ENCODE results near the gene KCND3.

KCND3 gene

DNA sequence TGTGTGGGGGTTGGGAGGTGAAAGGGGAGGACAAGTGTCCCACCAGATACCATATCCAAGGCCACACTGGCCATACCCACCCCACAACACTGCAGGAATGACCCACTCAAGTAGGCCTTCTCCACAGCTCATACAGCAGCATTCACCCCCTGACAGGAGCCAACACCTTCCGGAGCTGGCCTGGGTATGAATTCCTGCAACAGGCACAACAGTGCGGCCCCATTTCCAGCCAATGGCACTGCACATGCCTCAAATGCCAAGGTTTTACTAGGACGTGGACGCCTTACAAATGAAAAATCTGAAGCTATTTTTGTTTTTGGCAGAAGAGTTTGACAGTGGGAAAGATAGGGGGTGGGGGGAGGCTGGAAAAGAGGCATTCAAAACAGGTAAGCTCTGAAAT lies 2.0 kb downstream of the KCND3 start:
- Histone ChIP-seq H3K9me3 (ENCODE audit: insufficient read depth, low read depth, low read length) (no peaks in the 10 kb centered on the region), H3K36me3 (ENCODE audit: insufficient read depth, low read depth, low read length) (no peaks in the 10 kb centered on the region), H3K27ac (ENCODE audit: low read length) (no peak overlapping the region), H3K4me3 (ENCODE audit: low read length) (no peak overlapping the region), H3K27me3 (ENCODE audit: insufficient read depth, low read length) (peaks cover 90% of the 10 kb centered on the region), H3K9ac (ENCODE audit: low read depth, low read length) (no peak overlapping the region), H3K4me1 (ENCODE audit: insufficient read depth, low read length) (peaks cover 9% of the 10 kb centered on the region; the same call in 1 of the 2 replicates)

DNA sequence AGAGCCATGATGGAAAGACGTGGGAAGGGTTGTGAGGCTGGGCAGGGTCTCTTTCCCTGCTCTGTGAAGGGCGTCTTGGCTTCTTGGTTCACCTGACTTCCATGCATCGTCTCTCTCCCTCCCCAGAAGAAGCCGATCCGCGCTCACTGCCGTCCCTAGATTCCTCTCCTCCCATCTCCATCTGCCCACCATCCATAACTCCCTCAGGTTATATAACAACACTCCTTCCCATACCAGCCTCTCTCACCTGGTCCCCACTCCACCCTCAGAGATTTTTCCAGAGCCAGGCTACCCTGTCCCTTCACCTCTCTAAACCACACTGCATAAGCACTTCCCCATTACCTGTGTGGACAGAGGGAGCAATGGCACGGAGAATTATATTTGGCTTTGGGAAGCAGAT lies 6.0 kb downstream of the KCND3 start:
- Histone ChIP-seq H3K9me3 (ENCODE audit: insufficient read depth, low read depth, low read length) (no peaks in the 10 kb centered on the region), H3K27me3 (ENCODE audit: insufficient read depth, low read length) (peaks cover 58% of the 10 kb centered on the region), H3K9ac (ENCODE audit: low read depth, low read length) (no peak overlapping the region), H3K27ac (ENCODE audit: low read length) (no peak overlapping the region), H3K36me3 (ENCODE audit: insufficient read depth, low read depth, low read length) (no peaks in the 10 kb centered on the region), H3K4me1 (ENCODE audit: insufficient read depth, low read length) (peaks cover 7% of the 10 kb centered on the region; the same call in 1 of the 2 replicates), H3K4me3 (ENCODE audit: low read length) (no peak overlapping the region)

DNA sequence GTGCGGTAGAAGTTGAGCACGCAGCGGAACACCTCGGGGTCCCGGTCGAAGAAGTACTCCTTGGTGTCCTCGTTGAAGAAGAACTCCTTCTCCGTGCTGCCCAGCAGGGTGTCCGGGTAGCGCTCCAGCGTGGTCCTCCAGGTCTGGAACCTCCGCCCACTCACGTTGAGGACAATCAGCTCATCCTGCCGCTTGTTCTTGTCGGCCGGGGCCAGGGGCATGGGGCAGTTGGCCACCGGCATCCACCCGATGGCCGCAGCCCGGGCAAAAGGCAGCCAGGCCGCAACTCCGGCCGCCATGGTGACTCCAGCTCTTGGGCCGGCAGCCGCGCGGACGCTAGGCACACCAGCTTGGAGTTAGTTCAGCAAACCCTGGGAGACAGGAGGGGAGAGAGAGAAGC lies 7.0 kb downstream of the KCND3 start:
- Histone ChIP-seq H3K9me3 (ENCODE audit: insufficient read depth, low read depth, low read length) (no peaks in the 10 kb centered on the region), H3K4me3 (ENCODE audit: low read length) (no peak overlapping the region), H3K36me3 (ENCODE audit: insufficient read depth, low read depth, low read length) (no peaks in the 10 kb centered on the region), H3K27me3 (ENCODE audit: insufficient read depth, low read length) (peaks cover 47% of the 10 kb centered on the region), H3K27ac (ENCODE audit: low read length) (no peak overlapping the region), H3K4me1 (ENCODE audit: insufficient read depth, low read length) (no peaks in the 10 kb centered on the region), H3K9ac (ENCODE audit: low read depth, low read length) (no peak overlapping the region)

DNA sequence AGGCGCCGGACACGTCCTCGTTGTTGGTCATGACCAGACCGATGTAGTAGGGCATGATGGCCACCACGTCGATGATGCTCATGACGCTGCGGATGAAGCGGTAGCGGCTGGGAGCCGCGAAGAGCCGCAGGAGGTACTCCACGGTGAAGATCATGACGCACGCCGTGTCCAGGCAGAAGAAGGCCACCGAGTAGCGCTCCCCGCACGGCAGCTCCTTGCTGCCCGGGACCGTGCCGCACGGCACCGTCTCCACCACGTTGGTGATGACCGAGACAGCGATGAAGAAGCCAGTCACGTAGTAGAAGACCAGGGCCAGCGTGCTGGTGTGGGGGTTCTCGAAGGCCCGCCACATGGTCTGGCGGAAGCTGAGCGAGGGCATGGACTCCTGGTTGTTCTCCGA lies 7.6 kb downstream of the KCND3 start:
- no peaks in the 10 kb centered on the region for H3K4me1 ChIP-seq (ENCODE audit: insufficient read depth, low read length)
- H3K4me3 ChIP-seq (ENCODE audit: low read length) = no peak overlapping the region
- H3K36me3 ChIP-seq (ENCODE audit: insufficient read depth, low read depth, low read length) = no peaks in the 10 kb centered on the region
- H3K9me3 ChIP-seq (ENCODE audit: insufficient read depth, low read depth, low read length) = no peaks in the 10 kb centered on the region
- H3K9ac ChIP-seq (ENCODE audit: low read depth, low read length) = no peak overlapping the region
- peaks cover 42% of the 10 kb centered on the region for H3K27me3 ChIP-seq (ENCODE audit: insufficient read depth, low read length)
- no peak overlapping the region for H3K27ac ChIP-seq (ENCODE audit: low read length)

DNA sequence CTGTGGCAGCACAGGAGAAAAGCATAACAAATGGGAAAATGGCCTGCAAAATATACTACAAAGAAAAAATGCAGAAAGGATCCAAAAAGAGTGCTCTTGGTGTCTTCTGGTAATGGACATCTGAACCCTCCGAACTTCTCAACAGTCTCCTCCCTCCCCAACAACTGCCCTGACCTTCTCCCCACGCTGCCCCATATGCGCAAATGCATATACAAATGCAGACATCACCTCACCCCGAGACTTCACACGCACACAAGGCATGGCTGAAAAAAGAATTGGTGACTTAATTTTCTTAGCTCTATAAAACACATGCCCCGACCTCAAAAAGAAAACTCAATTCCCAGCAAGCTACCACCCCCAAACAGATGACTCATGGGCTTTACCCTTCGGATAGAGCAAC lies 8.4 kb downstream of the KCND3 start:
- Histone ChIP-seq H3K27me3 (ENCODE audit: insufficient read depth, low read length) (peaks cover 39% of the 10 kb centered on the region), H3K9me3 (ENCODE audit: insufficient read depth, low read depth, low read length) (no peaks in the 10 kb centered on the region), H3K4me3 (ENCODE audit: low read length) (no peak overlapping the region), H3K4me1 (ENCODE audit: insufficient read depth, low read length) (no peaks in the 10 kb centered on the region), H3K36me3 (ENCODE audit: insufficient read depth, low read depth, low read length) (no peaks in the 10 kb centered on the region), H3K9ac (ENCODE audit: low read depth, low read length) (no peak overlapping the region), H3K27ac (ENCODE audit: low read length) (no peak overlapping the region)

DNA sequence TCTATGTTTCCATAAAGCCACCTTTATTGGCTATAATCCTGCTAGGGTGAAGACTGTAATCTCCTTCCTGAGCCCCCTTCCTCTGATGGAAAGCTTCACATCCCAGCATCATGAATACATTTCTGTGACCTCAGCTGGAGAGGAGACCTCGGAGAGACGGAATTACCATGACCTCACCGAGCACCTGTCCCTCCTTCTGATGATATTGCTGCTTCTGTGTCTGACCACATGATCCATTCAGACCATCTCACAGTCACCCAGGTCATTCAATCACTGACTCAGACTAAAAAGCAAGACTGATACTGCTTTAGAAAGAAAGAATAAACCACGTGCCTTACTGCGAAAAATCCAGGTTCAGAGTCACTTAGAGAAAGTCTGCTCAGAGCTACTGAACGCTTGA lies 8.8 kb downstream of the KCND3 start:
- Histone ChIP-seq H3K9me3 (ENCODE audit: insufficient read depth, low read depth, low read length) (no peaks in the 10 kb centered on the region), H3K27me3 (ENCODE audit: insufficient read depth, low read length) (peaks cover 35% of the 10 kb centered on the region), H3K27ac (ENCODE audit: low read length) (no peak overlapping the region), H3K4me3 (ENCODE audit: low read length) (no peak overlapping the region), H3K4me1 (ENCODE audit: insufficient read depth, low read length) (no peaks in the 10 kb centered on the region), H3K36me3 (ENCODE audit: insufficient read depth, low read depth, low read length) (no peaks in the 10 kb centered on the region), H3K9ac (ENCODE audit: low read depth, low read length) (no peak overlapping the region)

DNA sequence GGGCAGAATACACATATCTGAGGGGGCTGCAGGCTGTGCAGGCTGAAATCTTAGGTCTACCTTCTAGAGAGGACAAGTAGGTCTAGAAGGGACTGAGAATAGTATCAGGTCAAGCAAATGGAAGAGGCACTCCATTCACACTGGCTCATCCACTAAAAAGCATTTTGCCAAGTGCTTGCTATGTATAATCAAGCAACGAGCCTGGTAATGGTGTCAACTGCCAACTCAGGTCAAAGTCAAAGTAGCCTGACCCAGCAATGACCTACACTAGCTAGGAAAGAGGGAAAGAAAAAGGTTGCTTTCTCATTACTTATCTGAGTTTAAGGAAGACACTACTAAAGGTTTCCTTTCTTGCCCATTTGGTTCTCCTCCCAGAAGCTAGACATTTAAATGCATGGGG lies 10.8 kb downstream of the KCND3 start:
- Histone ChIP-seq H3K27ac (ENCODE audit: low read length) (no peak overlapping the region), H3K9ac (ENCODE audit: low read depth, low read length) (no peak overlapping the region), H3K4me3 (ENCODE audit: low read length) (no peak overlapping the region), H3K9me3 (ENCODE audit: insufficient read depth, low read depth, low read length) (no peaks in the 10 kb centered on the region), H3K27me3 (ENCODE audit: insufficient read depth, low read length) (peaks cover 16% of the 10 kb centered on the region; the same call in 1 of the 2 replicates), H3K36me3 (ENCODE audit: insufficient read depth, low read depth, low read length) (no peaks in the 10 kb centered on the region), H3K4me1 (ENCODE audit: insufficient read depth, low read length) (no peaks in the 10 kb centered on the region)

DNA sequence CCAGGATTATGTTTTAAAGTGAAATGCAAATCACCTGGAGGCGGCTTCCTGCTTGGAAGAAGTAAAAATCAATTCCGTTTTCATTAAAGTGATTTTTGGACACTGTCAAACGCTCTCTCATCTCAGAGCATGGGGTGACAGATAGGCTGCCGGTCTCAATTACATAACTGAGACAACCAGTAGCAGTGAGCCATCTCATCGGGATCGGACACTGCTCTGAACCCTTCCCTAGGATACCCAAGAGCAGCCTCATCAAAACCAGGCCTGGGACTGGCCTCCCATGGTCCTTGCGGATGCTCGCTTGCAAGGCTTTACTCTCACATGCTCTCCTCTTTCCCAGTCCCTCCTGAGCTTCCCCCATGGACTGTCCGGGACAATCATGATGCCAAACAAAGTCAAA lies 12.1 kb downstream of the KCND3 start:
- no peak overlapping the region for H3K4me3 ChIP-seq (ENCODE audit: low read length)
- H3K36me3 ChIP-seq (ENCODE audit: insufficient read depth, low read depth, low read length) = no peaks in the 10 kb centered on the region
- H3K4me1 ChIP-seq (ENCODE audit: insufficient read depth, low read length) = no peaks in the 10 kb centered on the region
- no peaks in the 10 kb centered on the region for H3K9me3 ChIP-seq (ENCODE audit: insufficient read depth, low read depth, low read length)
- H3K27ac ChIP-seq (ENCODE audit: low read length) = no peak overlapping the region
- no peak overlapping the region for H3K9ac ChIP-seq (ENCODE audit: low read depth, low read length)
- H3K27me3 ChIP-seq (ENCODE audit: insufficient read depth, low read length) = peaks cover 11% of the 10 kb centered on the region; the same call in 1 of the 2 replicates

DNA sequence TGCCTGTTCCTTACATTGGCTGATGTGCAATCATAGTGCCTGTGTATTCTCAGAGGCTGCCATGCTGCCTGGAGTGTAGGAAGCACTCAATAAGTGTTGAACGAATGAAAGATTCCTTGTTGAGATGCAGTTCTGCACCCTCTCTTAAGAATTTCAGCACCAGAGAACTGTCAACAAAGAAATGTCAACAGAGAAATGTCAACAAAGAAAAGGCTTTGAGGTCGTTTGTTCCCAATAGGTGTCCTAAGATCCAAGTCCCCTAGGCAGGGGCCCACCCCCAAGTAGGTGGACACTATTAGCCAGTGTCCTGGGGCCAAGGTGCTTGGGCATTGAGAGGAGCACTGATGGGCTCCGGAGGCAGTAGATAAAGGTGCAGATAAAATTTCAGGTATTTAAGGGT lies 12.6 kb downstream of the KCND3 start:
- no peak overlapping the region for H3K9ac ChIP-seq (ENCODE audit: low read depth, low read length)
- H3K36me3 ChIP-seq (ENCODE audit: insufficient read depth, low read depth, low read length) = no peaks in the 10 kb centered on the region
- no peaks in the 10 kb centered on the region for H3K4me1 ChIP-seq (ENCODE audit: insufficient read depth, low read length)
- no peak overlapping the region for H3K4me3 ChIP-seq (ENCODE audit: low read length)
- no peak overlapping the region for H3K27ac ChIP-seq (ENCODE audit: low read length)
- peaks cover 11% of the 10 kb centered on the region; the same call in 1 of the 2 replicates for H3K27me3 ChIP-seq (ENCODE audit: insufficient read depth, low read length)
- H3K9me3 ChIP-seq (ENCODE audit: insufficient read depth, low read depth, low read length) = no peaks in the 10 kb centered on the region

DNA sequence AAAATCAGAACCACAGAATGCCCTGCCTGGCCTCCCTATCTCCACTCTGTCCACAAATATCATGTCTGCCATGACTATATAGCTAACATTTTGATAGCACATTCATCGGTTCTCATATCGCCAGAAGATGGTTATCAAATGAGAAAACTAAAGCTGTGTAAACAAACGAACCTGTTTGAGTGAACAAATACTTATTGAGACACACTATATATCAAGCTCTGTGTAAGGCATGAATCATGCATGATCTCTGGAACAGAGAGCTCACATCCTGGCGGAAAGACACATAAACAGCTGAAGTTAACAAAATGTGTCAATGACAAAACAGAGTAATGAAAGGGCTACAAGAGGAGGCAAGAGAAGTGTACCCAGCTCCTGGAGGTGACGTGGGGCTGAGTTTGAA lies 13.1 kb downstream of the KCND3 start:
- no peaks in the 10 kb centered on the region for H3K4me1 ChIP-seq (ENCODE audit: insufficient read depth, low read length)
- H3K9me3 ChIP-seq (ENCODE audit: insufficient read depth, low read depth, low read length) = no peaks in the 10 kb centered on the region
- H3K4me3 ChIP-seq (ENCODE audit: low read length) = no peak overlapping the region
- H3K27ac ChIP-seq (ENCODE audit: low read length) = no peak overlapping the region
- peaks cover 6% of the 10 kb centered on the region; the same call in 1 of the 2 replicates for H3K27me3 ChIP-seq (ENCODE audit: insufficient read depth, low read length)
- H3K9ac ChIP-seq (ENCODE audit: low read depth, low read length) = no peak overlapping the region
- no peaks in the 10 kb centered on the region for H3K36me3 ChIP-seq (ENCODE audit: insufficient read depth, low read depth, low read length)

DNA sequence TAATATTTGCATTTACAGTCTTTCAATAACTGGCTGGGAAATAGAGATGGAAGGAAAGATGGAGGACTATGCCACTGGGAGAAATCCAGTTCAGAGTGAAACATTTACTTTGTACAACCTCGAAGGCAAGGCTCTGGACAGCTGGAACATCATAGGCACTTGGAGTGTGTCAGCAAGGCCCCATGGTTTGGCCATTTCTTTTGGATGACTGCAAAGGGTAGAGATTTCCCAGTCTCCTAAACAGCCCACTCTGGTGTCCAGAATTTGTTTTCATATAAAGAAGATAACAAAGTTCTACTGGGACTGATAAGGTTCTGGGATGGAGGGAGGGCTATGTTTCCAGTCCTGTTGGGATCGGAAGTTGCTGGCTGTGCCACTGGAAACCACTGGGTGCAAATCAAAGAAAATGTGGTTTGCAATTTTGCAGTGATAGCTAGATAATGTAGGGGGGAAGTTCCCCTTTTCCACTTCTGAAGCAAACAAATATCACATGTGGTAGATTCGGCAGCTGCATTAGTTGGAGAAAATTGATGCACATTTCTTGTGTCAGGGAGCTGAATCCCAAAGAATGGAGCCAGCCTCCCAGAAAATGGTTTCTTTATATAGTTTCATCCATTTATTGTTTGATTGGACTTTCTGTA lies 16.2 kb downstream of the KCND3 start:
- no peak overlapping the region for H3K27ac ChIP-seq (ENCODE audit: low read length)
- H3K4me1 ChIP-seq (ENCODE audit: insufficient read depth, low read length) = no peaks in the 10 kb centered on the region
- H3K4me3 ChIP-seq (ENCODE audit: low read length) = no peak overlapping the region
- H3K36me3 ChIP-seq (ENCODE audit: insufficient read depth, low read depth, low read length) = no peaks in the 10 kb centered on the region
- peaks cover 5% of the 10 kb centered on the region; the same call in 1 of the 2 replicates for H3K27me3 ChIP-seq (ENCODE audit: insufficient read depth, low read length)
- no peak overlapping the region for H3K9ac ChIP-seq (ENCODE audit: low read depth, low read length)
- H3K9me3 ChIP-seq (ENCODE audit: insufficient read depth, low read depth, low read length) = no peaks in the 10 kb centered on the region

DNA sequence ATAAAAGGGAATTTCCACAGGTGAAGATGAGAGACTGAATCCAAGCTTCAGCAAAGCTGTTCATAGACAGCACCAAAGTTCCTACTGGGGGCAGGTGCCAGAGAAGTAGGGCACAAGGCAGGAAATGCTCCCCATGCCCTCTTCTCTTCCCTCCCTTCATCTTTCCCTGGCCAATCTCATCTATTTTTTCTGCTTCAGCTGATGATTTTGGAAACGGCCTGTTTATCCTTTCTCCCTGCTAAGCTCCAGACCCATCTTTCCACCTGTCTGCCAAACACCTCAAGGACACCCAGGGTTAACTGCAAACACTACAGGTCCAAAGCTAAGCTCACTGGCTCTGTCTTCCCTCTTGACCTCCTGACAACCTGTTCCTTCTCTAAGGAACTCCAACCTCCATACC lies 18.1 kb downstream of the KCND3 start:
- H3K9ac ChIP-seq (ENCODE audit: low read depth, low read length) = no peak overlapping the region
- H3K4me3 ChIP-seq (ENCODE audit: low read length) = no peak overlapping the region
- H3K9me3 ChIP-seq (ENCODE audit: insufficient read depth, low read depth, low read length) = no peaks in the 10 kb centered on the region
- H3K27me3 ChIP-seq (ENCODE audit: insufficient read depth, low read length) = no peaks in the 10 kb centered on the region; the same call in 1 of the 2 replicates
- H3K4me1 ChIP-seq (ENCODE audit: insufficient read depth, low read length) = no peaks in the 10 kb centered on the region
- H3K36me3 ChIP-seq (ENCODE audit: insufficient read depth, low read depth, low read length) = no peaks in the 10 kb centered on the region
- no peak overlapping the region for H3K27ac ChIP-seq (ENCODE audit: low read length)

All from iPS-20b (cell line).